HCEC 1CT (cell line): ENCODE measurements around the gene PPP1R13B.

Source experiments
- DNase-seq: peaks from one replicate; pipeline ENCODE4 v3.0.0-alpha.2; 2017

PPP1R13B gene

GRCh38 chr14:103879570-103880347, 32.4 kb upstream of the PPP1R13B start:
- DNase-seq, result no peak

GRCh38 chr14:103879118-103879569, 31.8 kb upstream of the PPP1R13B start:
- DNase-seq, result no peak

- DNase-seq, result no peak
Measured at GRCh38 chr14:103878180-103878579, 30.8 kb upstream of the PPP1R13B start.

- DNase-seq, result no peak
Measured at GRCh38 chr14:103875010-103875409, 27.6 kb upstream of the PPP1R13B start.

GRCh38 chr14:103872481-103873113, 25.2 kb upstream of the PPP1R13B start:
- no peak for DNase-seq

GRCh38 chr14:103871596-103872480, 24.5 kb upstream of the PPP1R13B start:
- no peak for DNase-seq

- DNase-seq, result no peak
Measured at GRCh38 chr14:103870891-103871595, 23.7 kb upstream of the PPP1R13B start.

GRCh38 chr14:103870144-103870876, 22.9 kb upstream of the PPP1R13B start:
- no peak for DNase-seq

GRCh38 chr14:103869406-103870143, 22.2 kb upstream of the PPP1R13B start:
- no peak for DNase-seq

- no peak for DNase-seq
Measured at GRCh38 chr14:103868242-103868897, 21.0 kb upstream of the PPP1R13B start.

- DNase-seq, result no peak
Measured at GRCh38 chr14:103867523-103867953, 20.2 kb upstream of the PPP1R13B start.

GRCh38 chr14:103867020-103867419, 19.6 kb upstream of the PPP1R13B start:
- no peak for DNase-seq

- DNase-seq, result no peak
Measured at GRCh38 chr14:103863245-103863644, 15.9 kb upstream of the PPP1R13B start.

- peak; percentile 74 for DNase-seq
Measured at GRCh38 chr14:103862393-103862782, 15.0 kb upstream of the PPP1R13B start.

GRCh38 chr14:103861413-103862392, 14.3 kb upstream of the PPP1R13B start:
- DNase-seq, result no peak

GRCh38 chr14:103859416-103860202, 12.2 kb upstream of the PPP1R13B start:
- DNase-seq, result no peak

GRCh38 chr14:103858063-103858781, 10.8 kb upstream of the PPP1R13B start:
- DNase-seq, result no peak

GRCh38 chr14:103857256-103857655, 9.9 kb upstream of the PPP1R13B start:
- no peak for DNase-seq
